ENCODE measurements around the gene FAM120A. TPM values are rescaled to one million over a fixed set of nuclear protein-coding genes. Genes with fewer than 3 reads are reported as not detected.

Gene FAM120A
- total and polyA plus RNA-seq, 2 of the 13 experiments (the other 11 are each of a cell fraction or from before 2014, with no cell fraction given) = 41.3 to 44.4 TPM

DNA sequence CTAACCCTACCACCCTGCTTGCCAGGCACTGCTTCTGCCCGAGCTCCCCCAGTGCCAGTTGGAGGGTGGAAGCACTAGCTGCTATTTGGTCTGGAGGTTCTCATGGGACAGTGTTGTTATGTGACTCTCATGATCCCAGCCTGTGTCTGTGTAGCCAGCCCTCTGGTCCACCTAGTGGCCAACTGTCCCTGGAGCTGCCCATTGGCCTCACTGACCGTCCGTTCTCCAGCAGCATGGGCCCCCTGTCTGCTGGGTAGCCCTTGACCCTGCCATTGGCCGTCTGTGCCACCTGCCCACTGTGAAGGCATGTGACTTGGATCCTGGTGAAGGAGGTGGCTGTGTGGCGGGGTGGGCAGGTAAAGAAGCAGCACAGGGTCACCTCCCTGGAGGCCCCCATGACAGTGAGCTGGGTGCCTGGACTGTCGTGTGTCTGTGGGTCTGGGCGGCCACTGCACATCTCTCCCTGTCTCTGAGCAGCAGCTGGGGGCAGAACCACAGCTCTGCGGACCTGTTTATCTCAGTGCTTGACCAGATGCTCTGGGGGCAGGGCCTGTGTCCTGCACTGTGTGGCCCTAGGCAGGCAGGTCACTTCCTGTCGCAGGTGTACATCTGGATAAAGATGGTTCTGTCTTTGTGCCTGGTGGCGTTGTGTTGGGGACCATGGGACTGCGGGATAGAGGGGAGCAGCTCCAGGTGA, 136.3 kb downstream of the FAM120A start (continued):
- TF ChIP-seq FOXA1 (IDR thresholded peaks at IDR 0.05) = no peak
- no peak for TF ChIP-seq FOXA1 (CRISPR knock-in tag; IDR thresholded peaks at IDR 0.05)
- TF ChIP-seq NPAS2 (CRISPR knock-in tag; IDR thresholded peaks at IDR 0.05; ENCODE audit: borderline replicate concordance) = no peak
- TF ChIP-seq, protein P1, sequence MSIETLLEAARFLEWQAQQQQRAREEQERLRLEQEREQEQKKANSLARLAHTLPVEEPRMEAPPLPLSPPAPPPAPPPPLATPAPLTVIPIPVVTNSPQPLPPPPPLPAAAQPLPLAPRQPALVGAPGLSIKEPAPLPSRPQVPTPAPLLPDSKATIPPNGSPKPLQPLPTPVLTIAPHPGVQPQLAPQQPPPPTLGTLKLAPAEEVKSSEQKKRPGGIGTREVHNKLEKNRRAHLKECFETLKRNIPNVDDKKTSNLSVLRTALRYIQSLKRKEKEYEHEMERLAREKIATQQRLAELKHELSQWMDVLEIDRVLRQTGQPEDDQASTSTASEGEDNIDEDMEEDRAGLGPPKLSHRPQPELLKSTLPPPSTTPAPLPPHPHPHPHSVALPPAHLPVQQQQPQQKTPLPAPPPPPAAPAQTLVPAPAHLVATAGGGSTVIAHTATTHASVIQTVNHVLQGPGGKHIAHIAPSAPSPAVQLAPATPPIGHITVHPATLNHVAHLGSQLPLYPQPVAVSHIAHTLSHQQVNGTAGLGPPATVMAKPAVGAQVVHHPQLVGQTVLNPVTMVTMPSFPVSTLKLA (IDR thresholded peaks at IDR 0.05) = no peak
- TF ChIP-seq NAIF1 (CRISPR knock-in tag; IDR thresholded peaks at IDR 0.05; ENCODE audit: borderline replicate concordance) = no peak
- no peak for TF ChIP-seq MIER2 (CRISPR knock-in tag; IDR thresholded peaks at IDR 0.05)

DNA sequence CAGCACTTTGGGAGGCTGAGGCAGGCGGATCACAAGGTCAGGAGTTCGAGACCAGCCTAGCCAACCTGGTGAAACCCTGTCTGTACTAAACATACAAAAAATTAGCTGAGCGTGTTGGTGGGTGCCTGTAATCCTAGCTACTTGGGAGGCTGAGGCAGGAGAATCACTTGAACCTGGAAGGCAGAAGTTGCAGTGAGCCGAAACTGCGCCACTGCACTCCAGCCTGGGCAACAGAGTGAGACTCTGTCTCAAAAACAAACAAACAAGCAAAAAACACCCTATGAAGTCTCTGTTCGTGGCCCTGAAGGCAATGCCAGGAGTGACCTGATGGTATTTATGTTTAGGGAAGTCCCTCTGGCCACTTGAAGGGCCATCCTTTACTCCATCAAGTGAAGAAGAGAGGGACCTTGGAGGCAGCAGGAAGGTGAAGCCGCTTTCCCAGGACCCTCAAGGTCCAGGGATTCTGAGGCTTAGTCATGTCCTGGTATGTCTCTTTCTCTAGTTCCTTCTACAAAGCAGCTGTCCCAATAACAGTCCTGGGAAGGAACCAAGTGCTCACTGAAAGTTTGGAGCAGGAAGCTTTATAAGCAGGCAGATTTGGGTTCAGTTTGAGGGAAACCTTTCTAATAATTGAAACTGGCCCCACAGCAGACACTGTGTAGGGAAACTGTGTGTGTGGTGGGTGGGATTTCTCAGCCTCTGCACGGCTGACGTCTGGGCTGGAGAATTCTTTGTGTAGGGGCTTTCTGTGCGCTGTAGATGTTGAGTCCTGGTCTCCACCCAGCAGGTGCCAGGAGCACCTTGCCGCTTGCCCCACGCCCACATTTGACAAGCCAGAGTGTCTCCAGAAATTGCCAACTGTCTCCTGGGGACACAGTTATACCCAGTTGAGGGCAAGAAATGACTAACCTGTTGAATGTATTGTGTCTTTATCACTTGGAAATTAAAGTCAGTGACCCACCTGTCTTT, 137.4 kb downstream of the FAM120A start:
- FAIRE-seq (no peak), DNase-seq (ENCODE audit: low spot score) (no peak), ATAC-seq (no peak)
- CTCF ChIA-PET (ENCODE audit: low intra/inter-chr PET ratio, low total read pairs) = no interaction called here
- H3K4me2 ChIP-seq (ENCODE audit: low read depth, low read length) = peak overlapping the region; percentile 61
- H3K79me2 ChIP-seq (ENCODE audit: insufficient read depth, low read length) = peaks cover 39% of the 10 kb centered on the region
- WGBS (ENCODE audit: low lambda C conversion rate) = 80% methylated on average over 8 of the region's 12 CpGs
- H3K9me3 ChIP-seq (ENCODE audit: low read length) = no peaks in the 10 kb centered on the region
- H3K4me3 ChIP-seq (replicated peaks in 1 of 3; ENCODE audit: insufficient read depth in 1 of 3, low read depth in 2 of 3, low read length in 3 of 3) = peak overlapping the region in 1 of 3 experiments; percentile 5; a peak in 1 of 6 replicates
- in situ Hi-C loops (cut with HindIII; ENCODE audit: extremely low pct_ligation_motif_present, low pct_unique_long_range_greater_than_20kb) (no loop called here), intact Hi-C loops (cut with micrococcal nuclease; ENCODE audit: unreplicated experiment) (no loop called here)
- H3K4me1 ChIP-seq (ENCODE audit: insufficient read depth, low read length) = peaks cover 67% of the 10 kb centered on the region
- no peaks in the 10 kb centered on the region for H3K27me3 ChIP-seq (ENCODE audit: control insufficient read depth in 1 of 2, insufficient read depth in 2 of 2, low read length in 2 of 2)
- no TSS peak for BruUV-seq (replicated peaks)
- H3K9ac ChIP-seq (ENCODE audit: insufficient read depth, low read depth, low read length) = no peak overlapping the region
- TF ChIP-seq HOXA5 (CRISPR knock-in tag; IDR thresholded peaks at IDR 0.05) = no peak
- no peak for TF ChIP-seq ZNF10 (CRISPR knock-in tag; IDR thresholded peaks at IDR 0.05; ENCODE audit: borderline replicate concordance, low read depth)
- H2AFZ ChIP-seq (ENCODE audit: low read length) = no peak overlapping the region
- H3K36me3 ChIP-seq (replicated peaks in 1 of 2; ENCODE audit: control insufficient read depth in 1 of 2, insufficient read depth in 2 of 2, low read length in 2 of 2) = no peaks in the 10 kb centered on the region
- H4K20me1 ChIP-seq (ENCODE audit: insufficient read depth, low read length) = no peaks in the 10 kb centered on the region; the same call in 1 of the 2 replicates
- peak overlapping the region; percentile 32 for H3K27ac ChIP-seq (ENCODE audit: extremely low read length, insufficient read depth, low read length)
- POLR2A ChIA-PET = interaction anchor here (1.1 to 2.4 kb wide), 2 partner anchors 14 to 22 kb away, joined by 5 to 7 read pairs; no protein-coding TSS in a partner anchor

Data from HepG2 (cell line).